Suprapubic skin (tissue), 3 donors: ENCODE results near the gene DUOX2.

Experiments used
- POLR2AphosphoS5 ChIP-seq, 3 donors: sonication (generic); formaldehyde crosslinking; IDR thresholded peaks; one replicate each; pipeline ENCODE4 v1.6.1; 2017; ENCODE audit warnings: antibody characterized with exemption in 3 of 3
- TF ChIP-seq, protein P1 (sequence below), 2 donors: fragments of 200-600 bp in 1 of 2; fragments of 450-650 bp in 1 of 2; sonication (generic) in 1 of 2; IDR thresholded peaks; one replicate each; pipeline ENCODE4 v1.5.1; 2016 to 2019; ENCODE audit warnings: antibody characterized with exemption in 2 of 2, mild to moderate bottlenecking in 1 of 2, moderate library complexity in 1 of 2

DNA sequence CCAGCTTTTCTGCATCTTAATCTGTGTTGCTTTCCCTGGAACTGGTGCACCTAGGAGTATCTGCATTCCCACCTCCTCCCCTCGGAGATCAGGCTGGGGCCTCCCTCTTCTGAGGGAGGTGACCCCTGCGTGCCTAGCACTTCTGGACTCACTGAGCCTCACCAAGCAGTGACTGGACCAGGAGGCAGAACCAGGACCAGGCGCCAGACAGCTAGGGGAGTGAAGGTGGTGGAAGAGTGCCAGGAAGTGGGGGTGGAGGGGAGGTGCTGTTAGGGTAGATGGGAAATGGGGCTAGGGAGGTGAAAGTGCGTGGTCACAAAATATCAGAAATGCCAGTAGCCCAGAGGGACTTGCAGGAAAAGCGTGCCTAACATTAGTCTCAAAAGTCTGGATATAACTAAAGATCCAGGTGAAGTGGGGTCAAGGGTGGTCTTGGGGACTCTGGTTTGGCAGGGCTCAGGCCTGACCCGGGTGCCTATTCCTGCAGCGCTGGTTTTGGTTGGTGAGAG is 1.4 kb upstream of the DUOX2 start:
- TF ChIP-seq, protein P1, sequence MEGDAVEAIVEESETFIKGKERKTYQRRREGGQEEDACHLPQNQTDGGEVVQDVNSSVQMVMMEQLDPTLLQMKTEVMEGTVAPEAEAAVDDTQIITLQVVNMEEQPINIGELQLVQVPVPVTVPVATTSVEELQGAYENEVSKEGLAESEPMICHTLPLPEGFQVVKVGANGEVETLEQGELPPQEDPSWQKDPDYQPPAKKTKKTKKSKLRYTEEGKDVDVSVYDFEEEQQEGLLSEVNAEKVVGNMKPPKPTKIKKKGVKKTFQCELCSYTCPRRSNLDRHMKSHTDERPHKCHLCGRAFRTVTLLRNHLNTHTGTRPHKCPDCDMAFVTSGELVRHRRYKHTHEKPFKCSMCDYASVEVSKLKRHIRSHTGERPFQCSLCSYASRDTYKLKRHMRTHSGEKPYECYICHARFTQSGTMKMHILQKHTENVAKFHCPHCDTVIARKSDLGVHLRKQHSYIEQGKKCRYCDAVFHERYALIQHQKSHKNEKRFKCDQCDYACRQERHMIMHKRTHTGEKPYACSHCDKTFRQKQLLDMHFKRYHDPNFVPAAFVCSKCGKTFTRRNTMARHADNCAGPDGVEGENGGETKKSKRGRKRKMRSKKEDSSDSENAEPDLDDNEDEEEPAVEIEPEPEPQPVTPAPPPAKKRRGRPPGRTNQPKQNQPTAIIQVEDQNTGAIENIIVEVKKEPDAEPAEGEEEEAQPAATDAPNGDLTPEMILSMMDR (IDR thresholded peaks at IDR 0.05): no peak
- no peak for TF ChIP-seq POLR2AphosphoS5 (IDR thresholded peaks at IDR 0.05)
